ENCODE measurements around the gene DNM2. TPM values are rescaled to one million over a fixed set of nuclear protein-coding genes. Genes with fewer than 3 reads are reported as not detected.

DNM2 gene
- total RNA-seq, 1 donor from 2014 or later, result 129 TPM

DNA sequence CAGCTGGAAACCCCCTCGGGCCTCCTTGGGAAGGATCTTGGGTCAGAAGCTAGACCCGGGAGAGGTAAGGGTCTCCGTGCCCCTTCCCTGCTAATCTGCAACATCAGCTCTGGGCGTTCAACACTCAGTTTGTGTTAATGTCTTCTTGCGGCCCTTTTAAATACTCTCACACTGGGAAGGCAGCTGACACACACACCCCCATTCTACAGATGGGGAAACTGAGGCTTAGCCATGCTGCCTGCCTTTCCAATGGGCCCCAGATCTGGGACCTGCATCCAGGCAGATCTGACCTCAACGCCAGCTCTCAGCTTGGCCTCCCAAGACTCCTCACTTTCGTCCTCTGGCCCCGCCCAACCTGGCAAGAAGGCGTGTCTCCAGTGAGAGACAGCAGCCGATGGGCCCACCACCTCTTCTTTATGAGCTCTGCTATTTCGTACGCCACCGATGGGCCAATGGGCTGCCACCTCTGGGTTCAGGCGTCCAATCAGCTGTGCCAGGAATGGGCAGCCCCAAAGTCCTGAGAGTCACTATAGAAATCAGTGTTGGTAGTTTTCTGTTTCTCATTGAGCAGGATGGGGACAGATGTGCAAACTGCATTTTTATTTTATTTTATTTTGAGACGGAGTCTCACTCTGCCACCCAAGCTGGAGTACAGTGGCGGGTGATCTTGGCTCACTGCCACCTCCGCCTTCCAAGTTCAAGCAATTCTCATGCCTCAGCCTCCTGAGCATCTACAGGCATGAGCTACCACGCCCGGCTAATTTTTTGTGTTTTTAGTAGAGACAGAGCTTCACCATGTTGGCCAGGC is 43.8 kb downstream of the DNM2 start:
- H4K20me1 ChIP-seq (ENCODE audit: insufficient read depth, low read length), result peaks cover 80% of the 10 kb centered on the region
- no peaks in the 10 kb centered on the region for H3K27me3 Mint-ChIP-seq (ENCODE audit: low read depth, unreplicated experiment)
- FAIRE-seq, result no peak

DNA sequence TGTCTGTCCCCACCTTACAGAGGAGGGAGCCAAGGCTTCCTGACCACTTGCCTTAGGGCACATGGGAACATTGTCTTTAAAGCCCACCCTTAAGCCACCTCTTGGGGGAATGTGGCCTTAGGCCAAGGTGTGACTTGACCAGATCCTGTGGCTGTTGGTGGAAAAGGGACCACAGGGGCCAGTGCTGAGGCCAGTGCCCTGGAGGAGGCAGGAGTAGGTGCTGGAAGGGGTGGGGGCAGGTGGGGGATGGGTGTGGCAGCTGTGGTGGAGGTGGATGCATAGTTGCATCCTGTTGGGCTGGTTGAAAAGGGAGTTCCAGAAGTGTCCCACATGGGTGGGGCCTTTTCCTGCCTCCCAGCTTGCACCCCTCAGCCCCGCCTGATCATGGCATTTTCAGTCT is 44.8 kb downstream of the DNM2 start:
- H3K27ac Mint-ChIP-seq (ENCODE audit: unreplicated experiment), result peak overlapping the region; percentile 62
- Histone ChIP-seq H2AFZ (ENCODE audit: low read depth, low read length) (no peak overlapping the region), H3K36me3 (ENCODE audit: insufficient read depth, low read length) (peaks cover 4% of the 10 kb centered on the region), H3K4me2 (ENCODE audit: low read length) (no peak overlapping the region), H3K27me3 (ENCODE audit: insufficient read depth, low read length) (no peaks in the 10 kb centered on the region), H3K9me3 (ENCODE audit: insufficient read depth, low read depth, low read length) (no peaks in the 10 kb centered on the region), H3K9ac (ENCODE audit: low read length) (no peak overlapping the region), H4K20me1 (ENCODE audit: insufficient read depth, low read length) (peaks cover 81% of the 10 kb centered on the region), H3K4me3 (ENCODE audit: insufficient read depth, low read depth, low read length) (no peak overlapping the region), H3K79me2 (ENCODE audit: insufficient read depth, low read length) (peaks cover 54% of the 10 kb centered on the region), H3K4me1 (ENCODE audit: insufficient read depth, low read length) (peaks cover 13% of the 10 kb centered on the region), H3K27ac (ENCODE audit: low read depth, low read length) (no peak overlapping the region)
- no peak overlapping the region for H3K4me3 Mint-ChIP-seq (ENCODE audit: unreplicated experiment)
- TF ChIP-seq, protein P1, sequence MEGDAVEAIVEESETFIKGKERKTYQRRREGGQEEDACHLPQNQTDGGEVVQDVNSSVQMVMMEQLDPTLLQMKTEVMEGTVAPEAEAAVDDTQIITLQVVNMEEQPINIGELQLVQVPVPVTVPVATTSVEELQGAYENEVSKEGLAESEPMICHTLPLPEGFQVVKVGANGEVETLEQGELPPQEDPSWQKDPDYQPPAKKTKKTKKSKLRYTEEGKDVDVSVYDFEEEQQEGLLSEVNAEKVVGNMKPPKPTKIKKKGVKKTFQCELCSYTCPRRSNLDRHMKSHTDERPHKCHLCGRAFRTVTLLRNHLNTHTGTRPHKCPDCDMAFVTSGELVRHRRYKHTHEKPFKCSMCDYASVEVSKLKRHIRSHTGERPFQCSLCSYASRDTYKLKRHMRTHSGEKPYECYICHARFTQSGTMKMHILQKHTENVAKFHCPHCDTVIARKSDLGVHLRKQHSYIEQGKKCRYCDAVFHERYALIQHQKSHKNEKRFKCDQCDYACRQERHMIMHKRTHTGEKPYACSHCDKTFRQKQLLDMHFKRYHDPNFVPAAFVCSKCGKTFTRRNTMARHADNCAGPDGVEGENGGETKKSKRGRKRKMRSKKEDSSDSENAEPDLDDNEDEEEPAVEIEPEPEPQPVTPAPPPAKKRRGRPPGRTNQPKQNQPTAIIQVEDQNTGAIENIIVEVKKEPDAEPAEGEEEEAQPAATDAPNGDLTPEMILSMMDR (IDR thresholded peaks at IDR 0.05; ENCODE audit: insufficient read depth, low read depth, low read length), result no peak
- no peak for TF ChIP-seq EZH2 (IDR thresholded peaks at IDR 0.05; ENCODE audit: insufficient read depth, low read length)
- peaks cover 6% of the 10 kb centered on the region for H3K4me1 Mint-ChIP-seq (ENCODE audit: low read depth, unreplicated experiment)
- H3K9me3 Mint-ChIP-seq (ENCODE audit: unreplicated experiment), result peaks cover 3% of the 10 kb centered on the region
- H3K27me3 Mint-ChIP-seq (ENCODE audit: low read depth, unreplicated experiment), result no peaks in the 10 kb centered on the region
- H3K36me3 Mint-ChIP-seq (ENCODE audit: low read depth, unreplicated experiment), result peaks cover 28% of the 10 kb centered on the region
- DNase-seq (ENCODE audit: low read depth) (no peak), FAIRE-seq (no peak)

More for the DNA sequence above, 43.8 kb downstream of the DNM2 start:
- Histone ChIP-seq H3K9me3 (ENCODE audit: insufficient read depth, low read depth, low read length) (no peaks in the 10 kb centered on the region), H3K9ac (ENCODE audit: low read length) (no peak overlapping the region), H3K79me2 (ENCODE audit: insufficient read depth, low read length) (peaks cover 53% of the 10 kb centered on the region), H3K4me1 (ENCODE audit: insufficient read depth, low read length) (peaks cover 10% of the 10 kb centered on the region), H3K36me3 (ENCODE audit: insufficient read depth, low read length) (peaks cover 4% of the 10 kb centered on the region), H3K4me3 (ENCODE audit: insufficient read depth, low read depth, low read length) (no peak overlapping the region), H2AFZ (ENCODE audit: low read depth, low read length) (no peak overlapping the region), H3K4me2 (ENCODE audit: low read length) (no peak overlapping the region), H3K27me3 (ENCODE audit: insufficient read depth, low read length) (no peaks in the 10 kb centered on the region), H3K27ac (ENCODE audit: low read depth, low read length) (no peak overlapping the region)
- Mint-ChIP-seq H3K4me1 (ENCODE audit: low read depth, unreplicated experiment) (peaks cover 6% of the 10 kb centered on the region), H3K4me3 (ENCODE audit: unreplicated experiment) (no peak overlapping the region), H3K9me3 (ENCODE audit: unreplicated experiment) (peaks cover 3% of the 10 kb centered on the region), H3K36me3 (ENCODE audit: low read depth, unreplicated experiment) (peaks cover 26% of the 10 kb centered on the region), H3K27ac (ENCODE audit: unreplicated experiment) (peak overlapping the region; percentile 41)
- DNase-seq (ENCODE audit: low read depth), result no peak
- TF ChIP-seq EZH2 (IDR thresholded peaks at IDR 0.05; ENCODE audit: insufficient read depth, low read length), result no peak
- TF ChIP-seq, protein P1 (IDR thresholded peaks at IDR 0.05; ENCODE audit: insufficient read depth, low read depth, low read length), result no peak

DNA sequence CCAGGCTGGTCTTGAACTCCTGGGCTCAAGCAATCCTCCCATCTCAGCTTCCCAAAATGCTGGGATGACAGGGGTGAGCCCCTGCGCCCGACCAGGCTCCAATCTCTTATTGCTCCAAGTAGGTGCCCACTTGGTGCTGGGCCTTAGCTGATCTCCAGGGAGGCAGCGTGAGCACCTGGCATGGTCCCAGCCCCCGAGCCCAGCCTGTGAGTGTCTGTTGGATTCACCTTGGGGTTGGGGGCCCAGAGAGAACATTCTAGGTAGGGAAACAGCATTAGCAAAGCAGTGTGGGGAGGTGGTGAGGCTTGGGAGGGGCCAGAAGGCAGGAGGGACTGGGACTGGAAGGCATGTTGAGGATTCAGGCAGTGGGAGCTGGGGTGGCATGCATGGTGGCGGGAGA is 45.5 kb downstream of the DNM2 start:
- Histone ChIP-seq H3K36me3 (ENCODE audit: insufficient read depth, low read length) (peaks cover 4% of the 10 kb centered on the region), H4K20me1 (ENCODE audit: insufficient read depth, low read length) (peaks cover 83% of the 10 kb centered on the region), H3K27me3 (ENCODE audit: insufficient read depth, low read length) (no peaks in the 10 kb centered on the region), H3K9ac (ENCODE audit: low read length) (no peak overlapping the region), H3K9me3 (ENCODE audit: insufficient read depth, low read depth, low read length) (no peaks in the 10 kb centered on the region), H3K4me2 (ENCODE audit: low read length) (no peak overlapping the region), H3K4me1 (ENCODE audit: insufficient read depth, low read length) (peaks cover 13% of the 10 kb centered on the region), H3K4me3 (ENCODE audit: insufficient read depth, low read depth, low read length) (no peak overlapping the region), H2AFZ (ENCODE audit: low read depth, low read length) (no peak overlapping the region), H3K27ac (ENCODE audit: low read depth, low read length) (no peak overlapping the region), H3K79me2 (ENCODE audit: insufficient read depth, low read length) (peaks cover 60% of the 10 kb centered on the region)
- TF ChIP-seq EZH2 (IDR thresholded peaks at IDR 0.05; ENCODE audit: insufficient read depth, low read length), result no peak
- TF ChIP-seq, protein P1 (IDR thresholded peaks at IDR 0.05; ENCODE audit: insufficient read depth, low read depth, low read length), result no peak
- FAIRE-seq, result no peak
- Mint-ChIP-seq H3K4me1 (ENCODE audit: low read depth, unreplicated experiment) (peaks cover 6% of the 10 kb centered on the region), H3K36me3 (ENCODE audit: low read depth, unreplicated experiment) (peaks cover 28% of the 10 kb centered on the region), H3K9me3 (ENCODE audit: unreplicated experiment) (peaks cover 3% of the 10 kb centered on the region), H3K27me3 (ENCODE audit: low read depth, unreplicated experiment) (no peaks in the 10 kb centered on the region), H3K4me3 (ENCODE audit: unreplicated experiment) (no peak overlapping the region), H3K27ac (ENCODE audit: unreplicated experiment) (peak overlapping the region; percentile 34)
- no peak for DNase-seq (ENCODE audit: low read depth)

All from astrocyte (in vitro differentiated cells and primary cell).